GM12873 (cell line): ENCODE results near the gene GSTM2.

ENCODE experiments used
- CTCF ChIP-seq: IDR thresholded peaks from 2 replicates; pipeline ENCODE4 v1.5.1; 2012; ENCODE audit warnings: low read depth, mild to moderate bottlenecking, moderate library complexity, low read length, control low read depth; ENCODE audit not compliant: insufficient read depth; ENCODE audit errors: missing control alignments

The GSTM2 gene

GRCh38 chr1:109664671-109665070 is 3.2 kb upstream of the GSTM2 start:
- TF ChIP-seq CTCF = no peak

GRCh38 chr1:109668123-109668775 is 392 bp downstream of the GSTM2 start:
- TF ChIP-seq CTCF = no peak

GRCh38 chr1:109669246-109669948 is 1.5 kb downstream of the GSTM2 start:
- TF ChIP-seq CTCF = no peak

GRCh38 chr1:109671067-109671466 is 3.2 kb downstream of the GSTM2 start:
- TF ChIP-seq CTCF = no peak

- no peak for TF ChIP-seq CTCF
Observed at GRCh38 chr1:109677459-109677858, 9.6 kb downstream of the GSTM2 start.

- no peak for TF ChIP-seq CTCF
Observed at GRCh38 chr1:109687641-109688499, 20.0 kb downstream of the GSTM2 start, which contains the start of gene GSTM1. Gene GSTM1 (plus strand): TSS chr1:109687817. CDS start chr1:109687874, 57 bp downstream.

GRCh38 chr1:109689844-109690405 is 22.1 kb downstream of the GSTM2 start:
- no peak for TF ChIP-seq CTCF
